SH-SY5Y (cell line): ENCODE results near the gene NDUFA8.

ENCODE experiments used
- GATA2 ChIP-seq: IDR thresholded peaks from 2 replicates; pipeline ENCODE4 v1.6.1; 2011; ENCODE audit warnings: mild to moderate bottlenecking, low read depth, low read length
- GATA3 ChIP-seq: IDR thresholded peaks from 2 replicates; pipeline ENCODE4 v1.6.1; 2011; ENCODE audit warnings: low read depth, mild to moderate bottlenecking, low read length, moderate library complexity

The NDUFA8 gene

GRCh38 chr9:122116040-122116439 lies 43.5 kb downstream of the NDUFA8 start:
- no peak for TF ChIP-seq GATA2
- no peak for TF ChIP-seq GATA3

GRCh38 chr9:122115176-122116035 lies 44.2 kb downstream of the NDUFA8 start:
- no peak for TF ChIP-seq GATA2
- TF ChIP-seq GATA3, result no peak

GRCh38 chr9:122113574-122113973 lies 46.0 kb downstream of the NDUFA8 start:
- TF ChIP-seq GATA3, result no peak
- TF ChIP-seq GATA2, result no peak

GRCh38 chr9:122112238-122112637 lies 47.3 kb downstream of the NDUFA8 start:
- TF ChIP-seq GATA3 (no peak), GATA2 (no peak)

- TF ChIP-seq GATA3 (no peak), GATA2 (no peak)
Measured at GRCh38 chr9:122111413-122112085, 48.0 kb downstream of the NDUFA8 start.

- TF ChIP-seq GATA2 (no peak), GATA3 (no peak)
Measured at GRCh38 chr9:122110100-122110833, 49.3 kb downstream of the NDUFA8 start.

GRCh38 chr9:122109035-122109813 lies 50.4 kb downstream of the NDUFA8 start:
- TF ChIP-seq GATA2 (no peak), GATA3 (no peak)

- no peak for TF ChIP-seq GATA2
- no peak for TF ChIP-seq GATA3
Measured at GRCh38 chr9:122107291-122107805, 52.2 kb downstream of the NDUFA8 start.

GRCh38 chr9:122106576-122106975 lies 53.0 kb downstream of the NDUFA8 start:
- no peak for TF ChIP-seq GATA2
- no peak for TF ChIP-seq GATA3

GRCh38 chr9:122103985-122104384 lies 55.6 kb downstream of the NDUFA8 start:
- TF ChIP-seq GATA3 (no peak), GATA2 (no peak)

- TF ChIP-seq GATA2, result no peak
- TF ChIP-seq GATA3, result no peak
Measured at GRCh38 chr9:122102156-122102555, 57.4 kb downstream of the NDUFA8 start.

GRCh38 chr9:122100756-122101155 lies 58.8 kb downstream of the NDUFA8 start:
- TF ChIP-seq GATA2, result no peak
- no peak for TF ChIP-seq GATA3

GRCh38 chr9:122099271-122099869 lies 60.2 kb downstream of the NDUFA8 start:
- TF ChIP-seq GATA2 (no peak), GATA3 (no peak)

GRCh38 chr9:122097679-122098315 lies 61.8 kb downstream of the NDUFA8 start:
- TF ChIP-seq GATA3 (no peak), GATA2 (no peak)
